Panc1 (cell line): ENCODE data around the gene WDR6. TPM values are rescaled to one million over a fixed set of nuclear protein-coding genes. Genes with fewer than 3 reads are reported as not detected.

ENCODE experiments used
- ATAC-seq: fragments of 200-7000 bp; cut with Tn5 transposase; 2 replicates; pipeline ENCODE4 v1.9.1; 2020; ENCODE audit warnings: mild to moderate bottlenecking, moderate library complexity
- BruUV-seq: library from RNA; stranded (reverse); fragments of 400-500 nt; replicated peaks from 2 replicates; lab custom pipeline; 2021; lab: Mats Ljungman, UMichigan
- CTCF ChIA-PET: fragments of 300-600 bp; sonication (Branson Sonifier 250); formaldehyde crosslinking; loops from one replicate; lab custom pipeline; 2022; ENCODE audit warnings: antibody characterized with exemption; lab: Charles Lee
- POLR2A ChIA-PET: fragments of 300-600 bp; sonication (Branson Sonifier 250); formaldehyde crosslinking; loops from one replicate; lab custom pipeline; 2022; ENCODE audit warnings: antibody characterized with exemption; lab: Charles Lee
- DNase-seq: peaks from one replicate; pipeline ENCODE4 v3.0.0-alpha.2; 2010; ENCODE audit warnings: low read depth, low spot score
- H3K27ac ChIP-seq: 2 replicates; pipeline ENCODE4 v1.5.1; 2011; ENCODE audit warnings: mild to moderate bottlenecking, low read length, inconsistent platforms
- H3K27me3 ChIP-seq: fragments of 200-500 bp; sonication (Bioruptor generic); 2 replicates; pipeline ENCODE4 v1.6.0; 2014; ENCODE audit warnings: low read length, inconsistent platforms; ENCODE audit not compliant: control insufficient read depth, insufficient read depth
- H3K36me3 ChIP-seq: fragments of 200-500 bp; sonication (Bioruptor generic); 2 replicates; pipeline ENCODE4 v1.5.1; 2014; ENCODE audit warnings: inconsistent platforms, mild to moderate bottlenecking, low read length, moderate library complexity; ENCODE audit not compliant: control insufficient read depth, insufficient read depth
- H3K4me1 ChIP-seq: 2 replicates; pipeline ENCODE4 v1.5.1; 2011; ENCODE audit warnings: inconsistent platforms, mild to moderate bottlenecking, low read length, moderate library complexity; ENCODE audit not compliant: control insufficient read depth, insufficient read depth
- H3K4me3 ChIP-seq, 2 experiments: 2 replicates each; pipeline ENCODE4 v1.5.1; 2011 to 2012; ENCODE audit warnings: low read depth in 2 of 2, low read length in 2 of 2, mild to moderate bottlenecking in 2 of 2, inconsistent platforms in 1 of 2, moderate library complexity in 1 of 2
- H3K9me3 ChIP-seq: fragments of 200-500 bp; sonication (Bioruptor generic); 2 replicates; pipeline ENCODE4 v1.5.1; 2014; ENCODE audit warnings: low read depth, mild to moderate bottlenecking, inconsistent platforms, low read length, moderate library complexity; ENCODE audit not compliant: control insufficient read depth, insufficient read depth
- CTCF ChIP-seq: fragments of 450-650 bp; IDR thresholded peaks from 2 replicates; pipeline ENCODE4 v1.5.1; 2017; ENCODE audit warnings: mild to moderate bottlenecking
- POLR2AphosphoS5 ChIP-seq: IDR thresholded peaks from 2 replicates; pipeline ENCODE4 v1.6.1; 2012; ENCODE audit warnings: mild to moderate bottlenecking, low read depth, low read length, moderate library complexity
- REST ChIP-seq, 2 experiments: IDR thresholded peaks; 2 replicates each; pipeline ENCODE4 v1.6.1; 2011 to 2012; ENCODE audit warnings: low read depth in 2 of 2, control low read depth in 1 of 2, low read length in 1 of 2, mild to moderate bottlenecking in 1 of 2, moderate library complexity in 1 of 2; ENCODE audit not compliant: insufficient read depth in 1 of 2
- SIN3A ChIP-seq: IDR thresholded peaks from 2 replicates; pipeline ENCODE4 v1.6.1; 2012; ENCODE audit warnings: low read depth, mild to moderate bottlenecking, low read length, moderate library complexity, borderline replicate concordance; ENCODE audit not compliant: insufficient read depth
- TCF7L2 ChIP-seq: IDR thresholded peaks from 2 replicates; pipeline ENCODE4 v1.6.1; 2011; ENCODE audit warnings: mild to moderate bottlenecking, low read depth, low read length, inconsistent platforms
- in situ Hi-C: cut with HindIII; loops from 2 replicates; pipeline ENCODE4 v1.10.0; 2016; ENCODE audit warnings: low sequenced_read_pairs, low pct_unique_long_range_greater_than_20kb
- intact Hi-C: fragments of 100-400 bp; cut with micrococcal nuclease; formaldehyde crosslinking; loops from one replicate; pipeline ENCODE4 v1.10.0; 2022; ENCODE audit not compliant: unreplicated experiment
- total RNA-seq: library from RNA; stranded (reverse); gene quantifications from one replicate; pipeline ENCODE4 v1.2.1, GENCODE V29; 2021; ENCODE audit not compliant: unreplicated experiment

The WDR6 gene
- total RNA-seq, 1 experiment from 2014 or later, result 142 TPM

DNA sequence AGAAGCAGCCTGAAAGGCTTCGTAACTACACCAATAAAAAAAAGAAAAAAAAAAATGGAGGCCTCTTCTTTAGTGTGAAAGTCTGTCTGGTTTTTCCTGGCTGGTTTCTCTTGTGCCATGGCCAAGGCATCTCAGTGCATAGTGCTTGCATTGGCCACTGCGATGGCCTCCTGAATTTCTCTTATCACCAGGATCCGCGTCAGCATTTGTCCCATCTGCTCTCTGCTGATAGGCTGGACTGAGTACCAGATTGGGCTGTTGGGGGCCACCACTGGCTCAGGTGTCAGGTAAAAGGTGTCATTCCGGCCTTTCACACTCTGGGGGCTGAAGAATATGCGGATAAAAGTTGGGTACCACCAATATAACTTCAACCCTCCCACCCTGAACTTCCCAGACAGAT is 23.1 kb downstream of the WDR6 start:
- CTCF ChIA-PET, result no interaction called here
- Histone ChIP-seq H3K27me3 (no peaks in the 10 kb centered on the region), H3K4me3 (no peak overlapping the region), H3K36me3 (peaks cover 16% of the 10 kb centered on the region), H3K4me1 (peaks cover 20% of the 10 kb centered on the region), H3K9me3 (no peaks in the 10 kb centered on the region), H3K27ac (no peak overlapping the region)
- POLR2A ChIA-PET, result interaction anchor here (0.6 kb wide), 1 partner anchor 356 kb away, joined by 12 read pairs; no protein-coding TSS in a partner anchor
- DNase-seq (no peak), ATAC-seq (no peak)
- no TSS peak for BruUV-seq
- in situ Hi-C loops, result no loop called here
- TF ChIP-seq SIN3A, result no peak
- TF ChIP-seq POLR2AphosphoS5, result no peak
- no peak for TF ChIP-seq REST (IDR thresholded peaks at IDR 0.05; ENCODE audit: insufficient read depth in 1 of 2, low read depth in 2 of 2, low read length in 1 of 2)
- TF ChIP-seq CTCF, result no peak
- no peak for TF ChIP-seq TCF7L2
- intact Hi-C loops, result no loop called here

GRCh38 chr3:49032646-49033304 is 25.6 kb downstream of the WDR6 start:
- Histone ChIP-seq H3K27me3 (no peaks in the 10 kb centered on the region), H3K36me3 (peaks cover 16% of the 10 kb centered on the region), H3K4me1 (peaks cover 10% of the 10 kb centered on the region), H3K4me3 (no peak overlapping the region), H3K9me3 (no peaks in the 10 kb centered on the region), H3K27ac (no peak overlapping the region)
- in situ Hi-C loops, result no loop called here
- intact Hi-C loops, result no loop called here
- no peak for ATAC-seq
- ChIA-PET POLR2A (no interaction called here), CTCF (no interaction called here)
- TF ChIP-seq CTCF, result no peak
- no peak for TF ChIP-seq SIN3A
- no peak for TF ChIP-seq TCF7L2
- no peak for TF ChIP-seq POLR2AphosphoS5
- no peak for TF ChIP-seq REST (IDR thresholded peaks at IDR 0.05; ENCODE audit: insufficient read depth in 1 of 2, low read depth in 2 of 2, low read length in 1 of 2)
- no peak for DNase-seq
- no TSS peak for BruUV-seq
